ENCODE data around the gene NEDD4. TPM values are rescaled to one million over a fixed set of nuclear protein-coding genes. Genes with fewer than 3 reads are reported as not detected.
"Not testable (repeated sequence)": the region's sequence is repeated elsewhere in the genome, so short reads cannot be mapped to it uniquely, and the experiment has no call there.

NEDD4 gene
- total and polyA plus RNA-seq, 3 donors from 2014 or later = 3.7 to 8.3 (median 6.4) TPM

GRCh38 chr15:55795031-55795430 lies 198.4 kb downstream of the NEDD4 start:
- Histone ChIP-seq H3K4me3 (no peak overlapping the region), H3K27me3 (no peaks in the 10 kb centered on the region), H3K9me3 (no peaks in the 10 kb centered on the region), H3K27ac (no peak overlapping the region), H3K4me1 (no peaks in the 10 kb centered on the region), H3K36me3 (ENCODE audit: low read depth, missing control alignments) (no peaks in the 10 kb centered on the region)
- DNase-seq = no peak
- intact Hi-C loops (cut with DNase I; ENCODE audit: low total_unique reads) = no loop called here
- TF ChIP-seq POLR2A (IDR thresholded peaks at IDR 0.05) = no peak
- no peak for TF ChIP-seq CTCF (IDR thresholded peaks at IDR 0.05)

- no peak for TF ChIP-seq POLR2A (IDR thresholded peaks at IDR 0.05)
- TF ChIP-seq CTCF (IDR thresholded peaks at IDR 0.05) = no peak
- Histone ChIP-seq H3K36me3 (ENCODE audit: low read depth, missing control alignments) (no peaks in the 10 kb centered on the region), H3K4me3 (no peak overlapping the region), H3K4me1 (no peaks in the 10 kb centered on the region), H3K27ac (no peak overlapping the region), H3K27me3 (no peaks in the 10 kb centered on the region), H3K9me3 (no peaks in the 10 kb centered on the region)
- WGBS, 2 donors = 88 to 89% methylated on average over 2 to 3 of the region's 3 CpGs
- no peak for DNase-seq
- intact Hi-C loops (cut with DNase I; ENCODE audit: low total_unique reads) = no loop called here
Measured at GRCh38 chr15:55791551-55792400, 201.6 kb downstream of the NEDD4 start.

GRCh38 chr15:55789066-55789660 lies 204.2 kb downstream of the NEDD4 start:
- no peak overlapping the region for H3K27ac ChIP-seq
- 72 to 73% methylated on average over 8 of the region's 8 CpGs for WGBS, 2 donors
- H3K27me3 ChIP-seq = no peaks in the 10 kb centered on the region
- TF ChIP-seq CTCF (IDR thresholded peaks at IDR 0.05) (peak in 2 of 3 experiments; percentile 27 to 71), POLR2A (IDR thresholded peaks at IDR 0.05) (no peak)
- DNase-seq = peak; percentile 70
- no peaks in the 10 kb centered on the region for H3K4me1 ChIP-seq
- H3K36me3 ChIP-seq (ENCODE audit: low read depth, missing control alignments) = no peaks in the 10 kb centered on the region
- H3K9me3 ChIP-seq = no peaks in the 10 kb centered on the region
- intact Hi-C loops (cut with DNase I; ENCODE audit: low total_unique reads) = no loop called here
- no peak overlapping the region for H3K4me3 ChIP-seq

GRCh38 chr15:55786341-55786740 lies 207.1 kb downstream of the NEDD4 start:
- no peaks in the 10 kb centered on the region for H3K27me3 ChIP-seq
- no peak overlapping the region for H3K27ac ChIP-seq
- intact Hi-C loops (cut with DNase I; ENCODE audit: low total_unique reads) = no loop called here
- H3K36me3 ChIP-seq (ENCODE audit: low read depth, missing control alignments) = no peaks in the 10 kb centered on the region
- TF ChIP-seq POLR2A (IDR thresholded peaks at IDR 0.05) (no peak), CTCF (IDR thresholded peaks at IDR 0.05) (no peak)
- H3K4me1 ChIP-seq = no peaks in the 10 kb centered on the region
- H3K9me3 ChIP-seq = no peaks in the 10 kb centered on the region
- no peak for DNase-seq
- 84 to 94% methylated on average over 3 of the region's 3 CpGs for WGBS, 2 donors
- H3K4me3 ChIP-seq = no peak overlapping the region

GRCh38 chr15:55785593-55785992 lies 207.8 kb downstream of the NEDD4 start:
- intact Hi-C loops (cut with DNase I; ENCODE audit: low total_unique reads); DNase-seq; H3K36me3 ChIP-seq (ENCODE audit: low read depth, missing control alignments); H3K27me3 ChIP-seq; H3K4me3 ChIP-seq; H3K4me1 ChIP-seq; H3K9me3 ChIP-seq; H3K27ac ChIP-seq: not testable (repeated sequence)
- 89 to 90% methylated on average over 9 of the region's 9 CpGs for WGBS, 2 donors

Data from testis (tissue), 3 donors.